WERI-Rb-1 (cell line): ENCODE results near the gene NCOA6.

Experiments used
- DNase-seq: peaks from one replicate; pipeline ENCODE4 v3.0.0-alpha.2; 2020
- H3K27ac ChIP-seq: fragments of 250-450 bp; sonication (Bioruptor Pico); 2 replicates; pipeline ENCODE4 v1.5.1; 2020; ENCODE audit warnings: mild to moderate bottlenecking, moderate library complexity
- H3K27me3 ChIP-seq: fragments of 250-450 bp; sonication (Bioruptor Pico); 2 replicates; pipeline ENCODE4 v1.5.1; 2021; ENCODE audit warnings: mild to moderate bottlenecking, low read depth, moderate library complexity; ENCODE audit not compliant: insufficient read depth, severe bottlenecking
- H3K36me3 ChIP-seq: fragments of 250-450 bp; sonication (Bioruptor Pico); 2 replicates; pipeline ENCODE4 v1.5.1; 2020; ENCODE audit warnings: mild to moderate bottlenecking, moderate library complexity
- H3K4me3 ChIP-seq: 2 replicates; pipeline ENCODE4 v1.5.1; 2011; ENCODE audit warnings: low read depth, mild to moderate bottlenecking, control low read depth, low read length
- H3K9me3 ChIP-seq: fragments of 250-450 bp; sonication (Bioruptor Pico); 2 replicates; pipeline ENCODE4 v1.5.1; 2021; ENCODE audit warnings: mild to moderate bottlenecking, moderate library complexity; ENCODE audit not compliant: severe bottlenecking
- CTCF ChIP-seq: IDR thresholded peaks from 2 replicates; pipeline ENCODE4 v1.5.1; 2011; ENCODE audit warnings: low read depth, mild to moderate bottlenecking, control low read depth, inconsistent platforms, low read length

NCOA6 gene

DNA sequence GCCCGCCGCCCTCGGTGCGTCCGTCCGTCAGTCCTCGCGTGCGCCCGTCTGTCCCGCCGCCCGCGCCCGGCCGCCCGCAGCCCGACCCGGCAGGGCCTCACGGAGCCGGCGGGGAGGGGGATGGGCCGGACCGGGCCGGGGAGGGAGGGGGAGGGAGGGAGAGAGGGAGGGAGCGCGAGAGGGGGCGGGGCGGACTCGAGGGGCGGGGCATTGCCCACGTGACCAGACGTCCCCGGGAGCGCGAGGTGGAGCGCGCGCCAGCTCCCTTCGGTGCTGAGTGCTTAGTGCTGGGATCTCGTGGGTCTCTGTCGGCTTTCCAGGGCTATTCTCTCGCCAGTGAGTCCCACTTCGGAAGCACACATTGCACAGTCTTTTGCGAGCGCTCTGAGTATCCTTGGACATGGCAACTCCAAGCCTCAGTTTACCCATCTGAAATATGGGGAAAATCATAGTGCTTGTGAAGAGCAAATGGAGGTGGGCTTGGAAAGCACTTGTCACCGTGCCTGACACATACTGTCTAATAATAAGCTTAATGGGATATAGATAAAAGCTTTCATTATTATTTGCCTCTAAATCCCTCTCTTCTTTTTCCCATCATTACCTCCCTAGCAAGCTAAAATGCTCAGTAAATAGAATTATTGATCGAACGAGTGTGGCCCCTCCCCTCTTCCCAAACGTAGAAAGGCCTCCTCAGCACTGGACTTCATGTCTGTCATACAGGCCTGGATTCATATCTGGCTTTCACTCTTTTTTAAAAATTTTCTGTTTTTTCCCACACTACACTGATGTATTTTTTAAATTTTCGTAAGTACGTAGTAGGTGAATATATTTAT lies at the start of gene NCOA6:
NCOA6 (minus strand) TSS at position 122 of the 833 bp plus-strand sequence. CDS start 43,296 bp downstream, outside the sequence.
- peak within 1 kb of the TSS; percentile 96 for H3K4me3 ChIP-seq
- no peaks in the 10 kb centered on the region for H3K27me3 ChIP-seq
- H3K27ac ChIP-seq: peak within 1 kb of the TSS; percentile 84
- no peaks in the 10 kb centered on the region; the same call in none of the 2 replicates for H3K36me3 ChIP-seq
- peak; percentile 85 for DNase-seq
- no peaks in the 10 kb centered on the region for H3K9me3 ChIP-seq
- no peak for TF ChIP-seq CTCF

DNA sequence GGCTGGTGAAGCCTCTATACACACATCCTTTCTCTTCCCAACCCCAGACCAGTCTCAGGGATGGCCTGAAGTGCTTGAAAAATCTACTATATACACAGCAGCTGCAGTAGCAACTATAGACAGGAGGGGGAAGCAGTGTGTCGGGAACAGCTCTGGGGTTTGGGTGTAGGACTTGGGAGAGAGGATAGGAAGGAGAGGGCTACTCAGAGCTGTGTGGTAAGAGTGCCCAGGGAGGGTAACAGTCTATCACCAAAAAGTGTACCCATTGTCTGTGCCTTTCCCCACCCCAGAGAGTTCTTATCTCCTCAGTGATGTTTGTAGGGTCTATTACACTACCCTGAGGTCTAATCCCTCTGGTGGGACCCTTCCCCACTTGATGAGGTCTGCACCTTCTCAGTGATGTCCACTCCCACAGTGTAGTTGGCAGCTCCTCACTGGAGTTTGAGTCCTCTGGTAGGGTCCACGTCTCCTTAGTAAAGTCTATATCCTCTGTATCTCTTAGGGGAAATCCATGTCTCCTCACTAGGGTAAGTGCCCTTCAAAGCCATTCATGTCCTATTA lies 48.7 kb upstream of the NCOA6 start:
- H3K4me3 ChIP-seq: no peak overlapping the region
- no peak overlapping the region; the same call in 1 of the 2 replicates for H3K27ac ChIP-seq
- H3K27me3 ChIP-seq: no peaks in the 10 kb centered on the region
- DNase-seq: peak; percentile 84
- peak; percentile 86 for TF ChIP-seq CTCF
- H3K36me3 ChIP-seq: no peaks in the 10 kb centered on the region
- no peaks in the 10 kb centered on the region for H3K9me3 ChIP-seq

- no peaks in the 10 kb centered on the region for H3K9me3 ChIP-seq
- H3K36me3 ChIP-seq: no peaks in the 10 kb centered on the region
- no peak overlapping the region for H3K27ac ChIP-seq
- TF ChIP-seq CTCF: no peak
- no peak overlapping the region for H3K4me3 ChIP-seq
- no peaks in the 10 kb centered on the region for H3K27me3 ChIP-seq
- DNase-seq: no peak
Observed at GRCh38 chr20:34873583-34874093, 48.2 kb upstream of the NCOA6 start.

DNA sequence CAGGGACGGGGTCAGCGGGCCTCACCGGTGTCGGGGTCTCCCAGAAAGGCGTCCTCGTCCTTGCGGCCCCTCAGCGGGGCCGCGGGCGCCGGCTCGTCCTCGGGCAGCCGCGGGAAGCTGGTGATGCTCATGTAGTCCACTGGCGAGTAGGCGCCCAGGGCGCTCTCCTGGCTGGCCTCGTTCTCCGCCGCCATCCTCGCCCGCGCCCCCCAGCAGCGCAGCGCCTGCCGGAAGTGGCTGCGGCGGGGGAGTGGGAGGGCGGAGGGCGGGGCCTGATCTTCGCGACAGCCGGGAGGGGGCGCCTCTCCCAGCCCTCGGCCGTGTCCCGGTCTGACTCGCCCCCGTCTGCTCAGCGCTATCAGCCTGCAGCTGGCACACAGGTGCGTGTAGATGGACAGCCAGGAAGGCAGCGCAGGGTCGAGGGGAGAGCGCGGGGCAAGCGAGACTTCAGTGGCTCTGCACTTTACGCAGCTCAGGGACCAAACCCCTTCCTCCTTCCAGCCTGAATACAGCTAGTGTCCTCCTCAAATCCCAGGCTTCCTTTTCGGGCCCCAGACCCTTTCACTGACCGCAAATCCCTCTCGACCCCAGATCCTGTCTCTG lies 47.3 kb upstream of the NCOA6 start, which contains the start of gene GGT7:
GGT7 (minus strand) TSS at position 235 of the 603 bp plus-strand sequence; CDS start at position 194, 41 bp downstream.
- DNase-seq: peak; percentile 87
- Histone ChIP-seq H3K36me3 (no peaks in the 10 kb centered on the region), H3K27ac (no peak within 1 kb of the TSS; the same call in 1 of the 2 replicates), H3K4me3 (peak within 1 kb of the TSS; percentile 79), H3K27me3 (no peaks in the 10 kb centered on the region), H3K9me3 (no peaks in the 10 kb centered on the region)
- peak; percentile 84 for TF ChIP-seq CTCF

DNA sequence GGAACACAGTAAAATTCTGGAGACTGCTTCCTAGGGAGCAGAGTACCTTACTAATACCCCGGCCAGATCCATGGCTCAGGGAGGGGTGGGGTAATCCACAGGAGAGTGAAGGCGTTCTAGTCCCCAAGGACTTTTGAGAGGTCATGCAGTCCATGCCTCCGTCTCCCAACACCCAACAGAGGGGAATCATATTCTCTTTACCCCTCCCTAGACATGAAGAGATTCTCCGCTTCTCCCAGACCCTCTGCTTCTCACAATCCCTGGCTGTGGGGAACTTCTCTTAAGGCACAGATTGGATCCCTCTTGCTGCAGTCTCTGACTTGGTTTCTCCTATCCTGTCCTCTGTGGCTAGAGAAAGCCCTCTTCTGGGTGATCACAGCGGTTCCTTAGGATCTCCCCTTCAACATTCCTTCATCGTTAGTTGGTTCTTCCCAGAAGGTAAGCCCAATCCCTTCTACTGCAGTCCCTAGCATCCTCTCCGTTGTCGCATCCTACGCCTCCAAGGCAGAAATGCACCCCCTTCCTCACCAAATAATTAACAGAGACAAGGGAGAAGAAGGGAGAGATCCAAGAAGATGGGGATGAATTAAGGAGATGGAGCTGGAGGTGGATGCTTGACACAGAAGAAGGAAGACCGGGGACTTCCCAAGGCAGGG lies 46.6 kb upstream of the NCOA6 start:
- Histone ChIP-seq H3K9me3 (no peaks in the 10 kb centered on the region), H3K4me3 (peak overlapping the region; percentile 79), H3K27ac (no peak overlapping the region; the same call in 1 of the 2 replicates), H3K27me3 (no peaks in the 10 kb centered on the region), H3K36me3 (0 out of 2 replicates have a peak, but pooled peaks cover under 1% of the 10 kb centered on the region)
- TF ChIP-seq CTCF: no peak
- DNase-seq: no peak
